Measurements from ENCODE around the gene FOXD3. TPM values are rescaled to one million over a fixed set of nuclear protein-coding genes. Genes with fewer than 3 reads are reported as not detected.

The FOXD3 gene
- total and polyA plus RNA-seq, 2 experiments from 2014 or later: not detected

DNA sequence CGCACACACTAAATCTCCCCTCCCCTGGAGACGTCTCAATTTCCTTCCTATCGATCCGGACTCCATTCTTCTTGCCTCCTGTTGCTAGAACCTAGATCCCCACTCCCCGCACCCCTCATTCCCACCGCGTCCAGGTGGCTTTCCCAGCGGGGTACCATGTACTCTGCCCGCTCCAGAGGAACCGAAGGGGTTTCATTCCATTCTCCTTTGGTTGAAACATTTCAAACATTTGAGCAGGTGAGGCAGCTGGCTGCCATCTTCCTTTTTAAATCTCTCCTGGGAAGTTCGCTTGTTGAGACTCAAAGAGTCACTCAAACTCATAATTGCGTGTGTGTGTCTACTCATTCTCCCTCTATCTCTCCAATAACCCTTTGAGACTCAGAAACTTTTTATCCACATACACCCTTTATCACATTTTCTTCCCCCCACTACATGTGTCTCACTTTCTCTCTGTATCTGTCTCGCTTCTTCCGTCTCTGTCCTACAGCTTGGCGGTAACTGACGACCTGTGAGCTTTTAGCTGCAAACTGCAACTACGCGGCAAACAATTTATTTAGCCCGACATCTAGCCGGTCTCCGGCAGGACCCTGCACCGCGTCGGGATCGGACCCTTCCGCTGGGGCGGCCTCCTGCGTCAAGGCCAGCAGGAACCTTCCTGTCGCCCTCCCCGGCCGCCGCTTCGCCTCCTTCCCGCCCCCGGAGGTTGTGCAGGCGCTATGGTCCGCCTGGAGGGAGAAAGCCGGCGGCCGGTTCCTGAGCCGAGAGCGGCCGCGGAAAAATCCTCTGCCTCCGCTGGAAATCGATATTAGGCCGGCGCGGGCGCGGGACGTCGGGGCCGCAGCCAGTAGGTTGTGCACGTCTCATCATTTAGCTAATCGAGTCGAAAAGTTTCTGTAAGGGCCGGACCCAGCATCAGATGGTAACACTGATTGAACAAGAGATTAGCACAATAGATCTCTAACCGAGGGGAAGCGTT lies 3.0 kb upstream of the FOXD3 start:
- Histone ChIP-seq H3K4me2 (peak overlapping the region; percentile 35), H4K20me1 (ENCODE audit: insufficient read depth, poor library complexity, severe bottlenecking) (no peaks in the 10 kb centered on the region), H3K9me2 (replicated peaks; ENCODE audit: insufficient read depth) (no peaks in the 10 kb centered on the region), H3K27me3 (peaks cover 98% of the 10 kb centered on the region), H3K4me3 (no peak overlapping the region), H3K9me3 (ENCODE audit: low read depth) (no peaks in the 10 kb centered on the region), H3K27ac (no peak overlapping the region), H3K4me1 (ENCODE audit: insufficient read depth) (peaks cover 21% of the 10 kb centered on the region), H3K36me3 (replicated peaks; ENCODE audit: insufficient read depth, low read depth) (no peaks in the 10 kb centered on the region), H3K79me2 (no peaks in the 10 kb centered on the region), H2AFZ (peak overlapping the region; percentile 39)
- TF ChIP-seq EZH2phosphoT487 (IDR thresholded peaks at IDR 0.05; ENCODE audit: low read depth, severe bottlenecking, unreplicated experiment): peak; percentile 95
- no peak for TF ChIP-seq CTCF (IDR thresholded peaks at IDR 0.05; ENCODE audit: poor library complexity)
- peak; percentile 99 for TF ChIP-seq EZH2 (IDR thresholded peaks at IDR 0.05; ENCODE audit: borderline replicate concordance)
- no peak for DNase-seq (ENCODE audit: low spot score)
- 6% methylated on average over 60 of the region's 60 CpGs for WGBS (ENCODE audit: low lambda C conversion rate, missing lambda C conversion rate)

GRCh38 chr1:63320022-63320721 lies 2.2 kb upstream of the FOXD3 start:
- Histone ChIP-seq H3K9me2 (replicated peaks; ENCODE audit: insufficient read depth) (no peaks in the 10 kb centered on the region), H3K4me3 (no peak overlapping the region), H3K4me1 (ENCODE audit: insufficient read depth) (peaks cover 24% of the 10 kb centered on the region), H3K36me3 (replicated peaks; ENCODE audit: insufficient read depth, low read depth) (no peaks in the 10 kb centered on the region), H3K79me2 (no peaks in the 10 kb centered on the region), H3K27ac (no peak overlapping the region), H3K27me3 (peaks cover 98% of the 10 kb centered on the region), H3K9me3 (ENCODE audit: low read depth) (no peaks in the 10 kb centered on the region), H4K20me1 (ENCODE audit: insufficient read depth, poor library complexity, severe bottlenecking) (no peaks in the 10 kb centered on the region), H2AFZ (peak overlapping the region; percentile 39), H3K4me2 (no peak overlapping the region)
- peak; percentile 6 for DNase-seq (ENCODE audit: low spot score)
- 8% methylated on average over 46 of the region's 47 CpGs for WGBS (ENCODE audit: low lambda C conversion rate, missing lambda C conversion rate)
- TF ChIP-seq CTCF (IDR thresholded peaks at IDR 0.05; ENCODE audit: poor library complexity): no peak
- TF ChIP-seq EZH2 (IDR thresholded peaks at IDR 0.05; ENCODE audit: borderline replicate concordance): peak; percentile 99
- TF ChIP-seq EZH2phosphoT487 (IDR thresholded peaks at IDR 0.05; ENCODE audit: low read depth, severe bottlenecking, unreplicated experiment): peak; percentile 97

DNA sequence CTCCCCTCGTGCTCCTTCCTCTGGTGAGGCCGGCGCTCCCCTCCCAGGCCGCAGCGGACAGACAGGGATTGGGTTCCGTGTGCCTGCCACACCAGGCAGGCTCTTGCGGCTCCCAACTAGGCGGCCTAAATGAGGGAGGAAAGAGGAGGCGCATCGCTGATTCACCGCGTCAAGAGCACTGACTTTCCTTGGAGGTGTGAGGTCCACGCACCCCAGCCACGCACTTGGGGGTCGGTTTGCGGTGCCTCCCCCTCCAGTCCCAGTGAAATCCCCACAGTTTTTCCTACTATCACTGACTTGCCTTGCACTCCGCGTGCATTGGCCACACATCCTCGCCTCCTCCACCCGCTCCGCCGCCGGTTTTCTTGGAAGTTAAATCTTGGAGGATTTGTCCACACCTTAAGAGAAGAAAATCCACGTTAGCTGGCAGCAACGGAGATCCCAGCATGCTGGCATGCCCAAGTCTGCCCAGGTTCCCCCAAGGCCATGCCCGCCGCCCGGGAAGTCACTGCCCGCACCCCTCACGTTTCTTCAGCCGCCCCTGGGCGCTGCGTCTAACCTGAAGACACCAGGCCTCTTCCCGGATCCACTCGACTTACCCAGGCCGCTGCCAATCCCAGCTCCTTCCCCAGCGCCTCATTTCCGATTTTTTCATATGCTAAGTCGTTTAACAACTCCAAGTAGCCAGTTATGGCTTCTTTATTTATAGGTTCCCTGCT lies 1.1 kb upstream of the FOXD3 start:
- Histone ChIP-seq H3K9me2 (replicated peaks; ENCODE audit: insufficient read depth) (no peaks in the 10 kb centered on the region), H3K27ac (no peak overlapping the region), H3K4me1 (ENCODE audit: insufficient read depth) (peaks cover 24% of the 10 kb centered on the region), H3K4me3 (no peak overlapping the region), H3K27me3 (peaks cover 98% of the 10 kb centered on the region), H3K79me2 (no peaks in the 10 kb centered on the region), H3K4me2 (peak overlapping the region; percentile 96), H2AFZ (peak overlapping the region; percentile 45), H4K20me1 (ENCODE audit: insufficient read depth, poor library complexity, severe bottlenecking) (no peaks in the 10 kb centered on the region), H3K36me3 (replicated peaks; ENCODE audit: insufficient read depth, low read depth) (no peaks in the 10 kb centered on the region), H3K9me3 (ENCODE audit: low read depth) (no peaks in the 10 kb centered on the region)
- peak; percentile 37 for TF ChIP-seq EZH2 (IDR thresholded peaks at IDR 0.05; ENCODE audit: borderline replicate concordance)
- TF ChIP-seq EZH2phosphoT487 (IDR thresholded peaks at IDR 0.05; ENCODE audit: low read depth, severe bottlenecking, unreplicated experiment): no peak
- DNase-seq (ENCODE audit: low spot score): no peak
- WGBS (ENCODE audit: low lambda C conversion rate, missing lambda C conversion rate): 7% methylated on average over 35 of the region's 39 CpGs

All from hepatocyte (in vitro differentiated cells).